Measurements from ENCODE around the gene PRKD1. TPM values are rescaled to one million over a fixed set of nuclear protein-coding genes. Genes with fewer than 3 reads are reported as not detected.

PRKD1 gene
- total RNA-seq, 2 experiments from 2014 or later = not detected

DNA sequence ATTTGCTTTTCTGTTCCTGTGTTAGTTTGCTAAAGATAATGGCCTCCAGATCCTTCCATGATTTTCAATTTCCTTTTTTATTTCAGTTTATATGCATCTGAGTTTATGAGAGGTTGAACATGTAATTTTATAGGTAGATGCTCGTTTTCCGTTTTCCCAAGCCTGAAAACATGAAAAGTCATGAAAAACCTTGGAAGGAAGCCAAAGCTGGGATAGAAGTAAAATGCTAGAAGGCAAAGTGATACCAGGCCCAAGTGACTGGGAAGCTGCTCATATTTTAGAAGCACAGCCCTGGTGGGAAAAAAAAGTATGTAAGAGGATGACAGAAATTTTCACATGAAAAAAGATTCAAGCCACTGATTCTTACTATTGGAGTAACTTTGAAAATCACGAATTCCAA is 290.8 kb downstream of the PRKD1 start:
- CTCF ChIA-PET = no interaction called here
- POLR2A ChIA-PET = no interaction called here

DNA sequence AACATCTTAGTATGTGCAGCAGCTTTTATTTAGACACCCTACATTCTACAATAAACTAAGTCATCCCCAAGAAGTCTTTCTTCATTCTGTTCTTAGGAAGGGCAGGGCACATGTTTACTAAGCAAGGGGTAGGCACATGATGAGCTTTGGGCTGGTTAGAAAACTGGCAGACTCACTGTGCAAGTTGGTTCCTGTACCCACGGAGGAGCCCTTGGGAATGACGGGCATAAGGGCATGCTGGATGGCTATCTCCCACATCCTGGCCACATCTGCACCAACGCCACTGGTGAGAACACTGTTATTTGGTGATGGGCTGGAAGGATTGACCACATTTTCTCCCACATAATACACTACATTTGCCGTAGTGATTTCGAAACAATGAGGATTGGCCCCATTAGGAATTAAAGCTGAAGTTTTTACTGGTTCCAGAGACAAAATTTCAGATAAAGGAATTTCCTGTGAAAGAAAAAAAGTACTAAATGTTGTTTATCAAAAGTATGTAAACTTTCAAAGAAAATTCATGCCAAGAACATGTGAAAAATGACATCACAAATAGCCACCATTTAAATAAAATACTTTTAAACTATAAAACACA is 297.0 kb downstream of the PRKD1 start:
- ChIA-PET POLR2A (no interaction called here), CTCF (no interaction called here)

DNA sequence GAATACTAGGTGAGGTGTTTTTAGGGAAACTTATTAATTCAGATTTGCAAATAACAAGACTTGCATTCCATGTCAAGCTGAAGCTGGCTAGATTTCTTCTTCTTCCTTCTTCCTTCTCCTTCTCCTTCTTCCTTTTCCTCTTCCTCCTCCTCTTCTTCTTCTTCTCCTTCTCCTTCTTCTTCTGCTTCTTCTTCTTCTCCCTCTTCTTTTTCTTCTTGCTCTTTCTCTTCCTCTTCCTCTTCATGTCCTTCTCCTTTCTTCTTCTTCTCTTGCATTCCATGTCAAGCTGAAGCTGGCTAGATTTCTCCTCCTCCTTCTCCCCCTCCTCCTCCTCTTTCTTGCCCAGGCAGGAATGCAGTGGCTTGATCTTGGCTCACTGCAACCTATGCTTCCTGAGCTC is 297.8 kb downstream of the PRKD1 start:
- ChIA-PET CTCF (no interaction called here), POLR2A (no interaction called here)

DNA sequence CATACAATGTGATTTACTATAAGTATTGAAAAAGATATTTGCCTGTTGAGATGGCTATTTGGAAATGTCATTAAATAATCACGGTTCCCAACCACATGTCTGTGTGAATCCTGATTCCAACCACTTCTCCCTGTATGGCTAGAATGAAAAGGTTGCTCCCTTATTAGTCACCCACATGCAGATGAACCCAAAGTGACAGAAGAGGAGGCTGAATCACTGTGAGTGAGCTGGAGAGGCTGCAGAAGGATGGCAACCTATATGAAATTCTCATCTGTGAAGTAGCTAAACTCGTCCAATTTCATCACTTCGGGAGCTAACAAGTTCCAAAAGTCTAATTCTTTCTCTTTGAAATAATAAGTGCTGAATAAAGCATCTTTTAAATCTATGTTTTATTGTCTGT is 300.5 kb downstream of the PRKD1 start:
- CTCF ChIA-PET = no interaction called here
- POLR2A ChIA-PET = no interaction called here

- ChIA-PET CTCF (no interaction called here), POLR2A (no interaction called here)
Observed at GRCh38 chr14:29618323-29619067, 309.2 kb downstream of the PRKD1 start.

- POLR2A ChIA-PET = no interaction called here
- CTCF ChIA-PET = no interaction called here
Observed at GRCh38 chr14:29616922-29617321, 310.7 kb downstream of the PRKD1 start.

DNA sequence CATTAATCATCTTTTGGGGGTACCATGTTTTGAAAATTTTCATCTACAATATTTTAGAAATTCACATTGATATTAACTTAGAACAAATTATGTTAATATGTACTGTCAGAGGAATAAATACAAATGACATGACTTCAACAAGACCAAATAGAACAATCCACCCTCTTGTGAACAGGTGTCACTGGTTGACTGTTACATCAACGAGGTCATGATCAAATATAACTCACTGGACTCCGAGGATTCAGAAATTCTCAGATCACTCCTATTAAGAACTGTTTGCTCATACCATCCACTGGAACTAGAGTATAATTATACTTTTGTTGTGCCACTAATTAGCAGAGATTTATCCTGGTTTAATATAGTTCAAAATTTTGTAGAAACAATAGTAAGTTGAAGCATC is 318.8 kb downstream of the PRKD1 start:
- ChIA-PET POLR2A (no interaction called here), CTCF (no interaction called here)

GRCh38 chr14:29607169-29607568 is 320.5 kb downstream of the PRKD1 start:
- ChIA-PET POLR2A (no interaction called here), CTCF (no interaction called here)

GRCh38 chr14:29603696-29604095 is 324.0 kb downstream of the PRKD1 start:
- CTCF ChIA-PET = no interaction called here
- POLR2A ChIA-PET = no interaction called here

DNA sequence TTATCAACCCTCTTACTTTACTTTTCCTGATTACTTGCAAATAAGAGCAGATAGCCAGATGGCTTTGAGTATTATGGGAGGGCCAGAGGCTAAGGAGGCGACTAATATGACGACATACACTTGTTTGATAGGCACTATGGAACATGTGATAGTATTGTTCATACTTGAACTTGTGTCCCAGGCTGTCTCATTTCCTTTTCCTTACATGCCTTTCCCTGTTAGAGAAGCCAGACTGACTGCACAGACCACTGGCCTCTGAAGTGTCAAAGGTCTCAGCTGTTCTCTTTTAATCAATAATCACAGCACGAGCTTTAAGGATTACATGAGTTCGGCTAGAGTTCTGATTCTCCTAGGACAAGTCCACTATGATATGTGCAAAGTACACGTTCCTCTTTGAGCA is 326.0 kb downstream of the PRKD1 start:
- POLR2A ChIA-PET = no interaction called here
- CTCF ChIA-PET = no interaction called here

DNA sequence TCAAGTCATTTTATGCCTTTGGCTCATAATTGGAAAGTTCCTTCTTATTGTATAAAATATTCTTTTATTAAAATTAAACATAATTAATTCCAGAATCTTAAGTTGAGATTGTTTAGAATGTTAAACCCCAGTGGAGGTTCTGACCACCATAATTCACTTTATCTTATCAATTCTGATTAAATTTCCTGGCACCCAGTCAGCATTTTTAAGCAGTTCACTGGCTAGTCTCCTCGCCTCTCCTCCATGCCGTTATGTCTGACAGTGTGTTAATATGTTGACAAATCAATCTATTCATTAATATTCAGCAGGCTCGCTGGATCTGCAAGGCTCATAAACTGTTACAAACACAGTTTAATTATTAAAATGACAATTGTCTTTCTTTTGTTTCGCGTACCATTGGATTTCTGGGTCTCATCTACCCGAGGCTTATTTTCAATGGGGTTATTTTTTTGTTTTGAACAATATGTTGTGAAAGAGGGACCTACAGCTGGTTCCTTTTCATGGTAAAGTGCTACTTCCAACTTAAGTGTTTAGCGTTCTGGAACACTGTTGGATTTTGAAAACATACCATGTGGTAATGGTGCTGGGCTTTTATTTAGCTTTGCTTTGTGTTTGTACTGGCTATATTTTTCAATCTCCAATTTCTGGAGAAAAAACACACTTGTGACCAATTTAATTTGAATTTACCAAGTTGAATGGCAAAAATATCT is 339.7 kb downstream of the PRKD1 start:
- POLR2A ChIA-PET = no interaction called here

GRCh38 chr14:29587046-29587445 is 340.6 kb downstream of the PRKD1 start:
- POLR2A ChIA-PET = no interaction called here
- CTCF ChIA-PET = no interaction called here

More for the DNA sequence above, 339.7 kb downstream of the PRKD1 start:
- CTCF ChIA-PET = no interaction called here

GRCh38 chr14:29584992-29585391 is 342.7 kb downstream of the PRKD1 start:
- ChIA-PET CTCF (no interaction called here), POLR2A (no interaction called here)

DNA sequence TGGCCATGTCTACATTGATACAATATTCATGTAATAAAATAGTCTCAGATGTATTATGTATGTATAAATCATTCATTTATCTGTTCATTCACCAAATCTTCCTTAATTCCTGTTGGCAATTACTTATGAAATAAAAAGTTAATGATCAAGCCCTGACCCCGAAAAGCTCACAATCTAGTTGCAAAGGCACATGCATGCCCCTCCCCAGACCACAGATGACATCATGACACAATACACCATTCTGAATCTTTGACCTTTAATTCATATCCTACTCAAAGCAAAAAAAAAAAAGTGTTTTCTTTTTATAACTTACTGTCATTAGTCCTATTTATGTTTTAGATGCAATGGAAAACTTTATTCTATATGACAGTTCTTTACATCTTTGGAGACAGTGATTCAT is 346.9 kb downstream of the PRKD1 start:
- CTCF ChIA-PET = no interaction called here
- POLR2A ChIA-PET = no interaction called here

GRCh38 chr14:29579838-29580237 is 347.8 kb downstream of the PRKD1 start:
- CTCF ChIA-PET = no interaction called here
- POLR2A ChIA-PET = no interaction called here

- ChIA-PET POLR2A (no interaction called here), CTCF (no interaction called here)
Observed at GRCh38 chr14:29576927-29577326, 350.7 kb downstream of the PRKD1 start.

DNA sequence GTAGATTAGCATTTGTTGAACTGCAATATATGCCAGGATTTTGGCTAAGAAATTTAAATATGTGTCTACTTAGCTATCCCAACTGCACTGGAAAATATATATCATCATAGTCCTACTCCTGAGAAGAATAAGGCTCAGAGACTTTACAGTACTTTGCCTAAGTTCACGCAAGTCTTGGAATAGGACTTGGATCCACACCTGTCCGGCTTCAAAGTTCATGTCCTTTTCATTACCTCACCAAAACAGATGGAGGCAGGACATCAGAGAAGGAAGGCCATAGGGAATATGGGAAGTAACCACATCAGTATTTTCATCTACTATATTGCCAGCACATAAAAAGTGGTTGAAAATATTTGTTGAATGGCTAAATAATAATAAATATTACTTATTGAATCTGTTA is 358.5 kb downstream of the PRKD1 start:
- CTCF ChIA-PET = no interaction called here
- POLR2A ChIA-PET = no interaction called here

- ChIA-PET CTCF (no interaction called here), POLR2A (no interaction called here)
Observed at GRCh38 chr14:29566194-29566593, 361.5 kb downstream of the PRKD1 start.

- ChIA-PET CTCF (no interaction called here), POLR2A (no interaction called here)
Observed at GRCh38 chr14:29558516-29558915, 369.1 kb downstream of the PRKD1 start.

GRCh38 chr14:29554335-29554734 is 373.3 kb downstream of the PRKD1 start:
- ChIA-PET POLR2A (no interaction called here), CTCF (no interaction called here)

GRCh38 chr14:29553427-29553826 is 374.2 kb downstream of the PRKD1 start:
- CTCF ChIA-PET = no interaction called here

DNA sequence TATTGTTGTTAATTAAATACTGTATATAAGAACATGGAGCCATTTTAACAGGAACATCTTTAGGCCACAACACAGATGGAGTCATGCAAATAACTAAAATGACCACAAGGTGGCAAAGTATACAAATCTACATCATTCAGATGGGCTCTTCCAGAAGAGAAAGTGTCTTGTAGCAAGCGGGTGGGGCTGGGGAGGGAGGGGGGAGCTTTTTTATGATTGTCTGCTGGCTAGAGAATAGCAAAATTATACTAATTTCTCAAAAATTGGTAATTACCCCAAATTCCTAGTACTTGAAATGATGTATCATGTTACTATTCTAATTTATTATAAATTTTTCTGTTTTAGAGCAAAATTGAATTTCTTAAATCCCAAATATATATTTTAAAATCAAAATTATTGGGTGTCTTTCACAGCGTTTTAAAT is 378.7 kb downstream of the PRKD1 start:
- POLR2A ChIA-PET = no interaction called here
- CTCF ChIA-PET = no interaction called here

More at GRCh38 chr14:29553427-29553826, 374.2 kb downstream of the PRKD1 start:
- POLR2A ChIA-PET = no interaction called here

Data from activated CD8-positive, alpha-beta memory T cell treated with anti-CD3 and anti-CD28 coated beads for 36 hours (primary cell).